ENCODE measurements around the gene CRYGN.

The CRYGN gene

DNA sequence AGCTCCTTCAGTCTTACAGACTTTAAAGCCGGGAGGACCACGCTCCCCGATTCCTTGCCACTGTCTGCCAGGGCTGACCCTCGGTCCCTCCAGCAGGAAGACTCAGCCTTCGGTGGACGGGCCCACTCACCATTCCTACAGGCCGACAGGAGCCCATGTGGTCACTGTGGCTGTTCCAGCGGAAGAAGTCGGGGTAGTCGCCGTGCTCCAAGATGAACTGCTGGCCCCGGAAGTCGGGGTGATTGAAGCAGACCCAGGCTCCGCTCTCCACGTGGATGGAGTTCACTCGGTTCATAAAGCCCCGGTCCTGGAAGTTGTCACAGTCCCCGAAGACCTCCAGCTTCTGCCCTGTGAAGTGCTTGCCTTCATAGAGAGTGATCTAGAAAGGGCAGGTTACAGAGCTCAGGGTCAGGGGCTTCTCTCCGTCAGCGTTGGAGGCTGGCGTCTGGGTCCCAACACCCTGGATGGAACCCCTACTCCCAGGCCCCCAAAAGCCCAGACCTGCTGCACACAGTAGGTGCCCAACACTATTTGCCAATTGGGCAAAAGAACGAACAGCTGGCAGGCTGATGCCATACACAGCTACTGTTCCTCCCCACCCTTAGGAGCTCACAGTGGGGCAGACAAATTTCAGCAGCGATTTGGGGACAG lies 1.9 kb downstream of the CRYGN start:
- no peak for DNase-seq

DNA sequence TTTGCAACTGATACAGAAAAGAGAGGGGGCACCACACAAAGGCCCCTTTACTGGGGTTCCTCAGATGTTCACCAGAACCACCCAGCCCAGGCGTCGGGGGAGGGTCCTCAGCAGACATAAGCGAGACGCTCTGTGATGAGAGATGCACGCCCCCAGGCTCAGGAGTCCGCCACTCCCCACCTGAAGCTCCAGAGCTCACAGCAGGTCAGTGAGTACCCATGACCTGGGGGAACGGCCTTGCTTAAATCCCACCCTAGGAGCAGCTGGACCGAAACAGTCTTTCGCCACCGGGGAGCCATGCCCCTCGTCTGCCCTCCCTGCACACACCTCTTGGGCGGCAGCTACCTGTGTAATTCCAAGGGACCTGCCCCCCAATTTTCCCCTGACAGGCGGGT lies 2.8 kb downstream of the CRYGN start:
- no peak for DNase-seq

DNA sequence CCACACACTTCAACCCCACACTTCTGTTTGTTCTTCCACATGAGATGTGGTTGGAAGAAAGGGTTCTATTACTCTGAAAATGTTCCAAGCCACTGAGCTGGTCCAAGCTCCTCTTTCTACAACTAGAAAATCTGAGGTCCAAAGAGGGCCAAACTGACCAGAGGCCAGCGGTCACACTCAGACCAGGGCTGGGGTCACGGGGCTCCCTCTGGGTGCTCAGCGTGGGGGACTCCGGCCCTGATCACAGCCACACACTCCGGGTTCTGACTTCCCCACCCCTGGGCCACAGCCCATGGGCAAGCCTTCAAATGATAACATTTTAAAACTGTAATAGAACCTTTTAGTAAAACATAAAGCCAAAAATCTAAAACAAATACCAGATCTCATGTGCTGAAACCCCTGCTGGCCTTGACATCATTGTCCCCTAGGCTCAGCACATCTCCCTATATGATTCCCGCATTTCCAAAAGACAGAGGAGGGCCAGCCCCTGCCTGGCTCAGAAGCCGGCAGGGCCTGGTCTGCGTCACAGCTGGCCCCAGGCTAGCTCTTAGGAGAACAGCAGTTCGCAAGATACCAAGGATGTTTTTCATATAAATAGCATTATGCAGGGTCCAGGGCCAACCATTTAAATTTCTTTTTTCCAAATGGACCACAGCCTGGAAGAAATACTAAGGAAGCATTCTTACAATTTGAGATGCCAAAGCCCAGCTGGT lies 3.3 kb downstream of the CRYGN start:
- DNase-seq: no peak

DNA sequence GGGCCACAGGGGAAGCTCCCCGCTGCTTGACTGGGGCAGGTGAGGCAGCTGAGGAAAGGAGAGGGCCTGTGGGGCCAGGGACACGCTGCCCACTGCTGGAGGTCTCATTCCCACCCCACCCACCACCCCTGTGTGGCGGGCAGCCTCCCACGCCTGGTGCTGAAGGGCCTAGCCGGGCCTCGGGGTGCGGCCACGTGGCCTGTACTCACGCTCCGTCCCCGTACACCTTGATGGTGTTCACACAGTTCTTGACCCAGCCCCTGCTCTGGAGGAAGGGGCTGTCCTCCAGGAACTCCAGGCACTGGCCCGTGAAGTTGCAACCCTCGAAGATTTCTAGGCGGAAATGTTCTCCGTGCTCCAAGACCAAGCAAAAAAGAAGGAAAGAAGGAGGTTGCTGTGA lies 4.0 kb downstream of the CRYGN start:
- DNase-seq: no peak

DNA sequence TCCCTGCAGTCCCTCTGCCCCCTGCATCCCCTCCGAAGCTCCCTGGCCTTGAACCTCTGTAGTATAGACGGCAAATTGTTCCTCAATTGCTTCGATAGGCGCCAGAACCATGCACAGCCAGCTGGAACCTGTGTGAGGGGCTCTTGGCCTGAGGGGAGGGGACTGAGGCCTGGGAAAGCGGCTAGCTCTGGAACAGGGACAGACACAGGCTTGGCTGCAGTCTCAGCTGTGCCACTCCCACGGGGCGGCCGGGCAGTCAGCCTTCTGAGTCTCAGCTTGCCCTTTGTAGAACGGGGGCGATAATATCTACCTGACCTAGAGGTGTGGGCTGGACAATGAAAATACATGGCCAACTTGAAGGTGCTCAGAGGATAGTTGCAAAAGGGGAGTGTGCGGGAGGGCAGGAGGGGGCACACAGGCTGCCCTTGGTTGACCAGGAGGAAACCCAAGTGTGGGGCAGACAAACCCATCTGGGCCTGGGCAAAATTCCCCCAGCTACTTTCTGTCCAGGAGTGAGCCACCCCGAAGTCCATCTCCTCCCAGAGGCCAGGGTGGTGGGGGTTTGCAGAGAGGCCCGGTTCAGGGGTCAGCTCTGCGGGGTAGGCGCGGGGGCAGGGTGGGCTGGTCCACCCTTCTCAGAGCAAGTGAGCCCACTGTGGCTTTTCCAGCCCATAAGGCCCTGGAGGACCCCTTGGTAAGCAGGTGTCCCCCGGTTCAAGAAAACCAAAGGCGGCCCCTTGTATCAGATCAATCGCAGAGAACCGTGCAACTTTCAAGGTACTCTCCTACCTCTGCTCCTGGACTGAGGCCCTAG lies 4.6 kb downstream of the CRYGN start:
- DNase-seq: no peak

DNA sequence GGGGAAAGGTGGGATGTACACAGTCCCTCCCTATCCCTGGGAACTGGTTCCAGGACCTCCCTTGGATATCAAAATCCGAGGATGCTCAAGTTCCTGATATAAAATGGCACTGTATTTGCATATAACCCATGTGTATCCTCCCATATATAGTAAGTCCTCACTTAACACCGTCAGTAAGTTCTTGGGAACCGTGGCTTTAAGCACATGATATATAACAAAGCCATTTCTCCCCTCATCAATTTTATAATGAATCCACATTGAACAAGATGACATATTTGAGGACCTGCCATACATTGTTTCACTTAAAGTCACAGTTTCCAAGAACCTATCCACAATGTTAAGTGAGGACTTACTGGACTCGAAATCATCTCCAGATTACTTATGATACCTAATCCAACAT lies 5.4 kb downstream of the CRYGN start:
- DNase-seq: no peak

DNA sequence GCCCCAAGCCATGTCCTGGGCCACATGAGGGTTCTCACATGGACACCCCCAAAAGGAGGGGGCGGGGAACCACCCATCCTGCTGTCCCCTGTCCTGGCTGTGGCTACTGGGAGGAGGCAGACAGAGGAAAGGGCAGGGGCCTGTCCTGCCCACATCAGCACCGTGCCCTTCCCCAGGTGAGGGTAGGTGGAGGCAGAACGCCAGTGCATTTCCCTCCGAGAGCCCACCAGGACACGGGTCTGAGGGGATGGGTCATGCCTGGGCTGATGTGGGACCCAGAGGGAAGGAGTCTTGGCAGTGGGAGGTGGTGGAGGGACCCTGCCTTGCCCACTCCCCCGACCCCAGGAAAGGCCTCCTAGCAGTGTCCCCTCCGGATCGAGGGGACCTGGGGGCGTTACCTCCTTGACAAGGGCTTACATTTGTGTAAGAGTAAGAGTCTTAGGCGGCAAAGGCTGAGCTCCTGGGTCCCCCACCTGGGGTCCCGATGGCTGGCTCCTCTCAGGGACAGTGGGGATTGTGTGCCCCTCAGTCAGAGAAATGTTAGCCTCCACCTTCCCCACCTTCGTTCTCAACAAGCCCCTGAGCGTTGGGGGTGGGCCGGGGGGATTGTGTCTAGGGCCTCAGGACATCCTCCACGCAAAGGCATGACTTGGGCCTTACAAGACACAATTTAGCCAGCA lies 6.1 kb downstream of the CRYGN start:
- no peak for DNase-seq

DNA sequence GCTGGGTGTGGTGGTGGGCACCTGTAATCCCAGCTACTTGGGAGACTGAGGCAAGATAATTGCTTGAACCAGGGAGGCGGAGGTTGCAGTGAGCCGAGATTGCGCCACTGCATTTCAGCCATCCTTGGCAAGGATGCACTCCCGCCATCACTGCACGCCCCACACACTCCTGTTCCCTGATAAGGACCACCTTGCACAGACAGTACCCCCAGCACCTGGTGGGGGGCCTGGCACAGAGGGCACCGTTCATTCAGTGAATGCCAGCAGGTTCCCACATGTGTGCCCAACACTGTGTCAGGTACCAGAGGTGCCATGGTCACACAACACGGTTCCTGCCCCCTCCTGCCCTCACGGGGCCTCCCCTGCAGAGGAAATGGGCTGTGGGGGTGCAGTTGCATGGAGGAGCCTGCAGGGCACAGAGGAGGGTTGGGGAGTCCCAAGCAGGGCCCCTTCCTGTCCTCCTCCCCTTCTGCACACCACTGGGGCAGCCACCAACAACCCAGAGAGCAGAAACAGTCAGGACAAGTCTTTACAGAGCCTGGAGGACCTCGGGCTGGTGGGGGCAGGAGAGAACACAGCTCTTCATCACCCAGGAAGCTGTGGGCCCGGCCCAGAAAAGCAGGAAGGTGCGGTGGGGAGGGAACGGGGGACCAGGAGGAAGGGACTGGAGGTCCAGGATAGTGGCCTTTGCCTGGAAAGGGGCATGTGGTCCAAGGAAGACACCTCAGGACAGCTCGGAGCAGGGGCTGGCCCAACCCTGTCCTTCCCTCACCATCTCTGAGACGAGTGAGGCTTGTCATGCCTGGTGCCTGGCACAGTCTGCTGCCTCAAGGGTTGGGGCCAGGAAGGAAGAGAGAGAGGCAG lies 7.1 kb downstream of the CRYGN start:
- DNase-seq: no peak

DNA sequence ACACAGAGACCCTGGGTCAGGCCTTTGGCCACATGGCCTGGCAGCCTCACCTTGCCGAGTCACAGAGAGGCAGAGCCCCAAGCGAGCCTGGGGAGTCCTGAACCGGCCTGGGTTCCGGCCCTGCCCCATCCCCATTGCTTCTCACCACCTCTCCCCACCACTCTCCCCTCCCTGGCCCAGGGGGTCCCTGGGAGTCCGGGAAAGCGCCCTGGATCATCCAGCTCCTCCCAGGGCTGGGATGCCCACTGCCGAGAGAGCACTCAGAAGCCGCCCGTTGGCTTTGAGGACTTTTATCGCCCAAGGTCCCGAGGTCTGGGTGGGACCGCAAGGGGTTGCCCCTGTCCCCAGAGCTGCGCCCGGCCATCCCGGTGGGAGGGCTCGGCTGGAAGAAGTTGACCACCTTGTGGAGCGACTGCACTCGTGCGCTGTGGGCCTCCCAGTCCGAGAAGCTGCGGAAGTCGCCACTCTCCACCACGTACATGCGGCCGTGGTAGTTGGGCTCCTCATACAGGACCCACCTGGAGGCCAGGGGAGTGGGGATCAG lies 8.1 kb downstream of the CRYGN start:
- DNase-seq: no peak

DNA sequence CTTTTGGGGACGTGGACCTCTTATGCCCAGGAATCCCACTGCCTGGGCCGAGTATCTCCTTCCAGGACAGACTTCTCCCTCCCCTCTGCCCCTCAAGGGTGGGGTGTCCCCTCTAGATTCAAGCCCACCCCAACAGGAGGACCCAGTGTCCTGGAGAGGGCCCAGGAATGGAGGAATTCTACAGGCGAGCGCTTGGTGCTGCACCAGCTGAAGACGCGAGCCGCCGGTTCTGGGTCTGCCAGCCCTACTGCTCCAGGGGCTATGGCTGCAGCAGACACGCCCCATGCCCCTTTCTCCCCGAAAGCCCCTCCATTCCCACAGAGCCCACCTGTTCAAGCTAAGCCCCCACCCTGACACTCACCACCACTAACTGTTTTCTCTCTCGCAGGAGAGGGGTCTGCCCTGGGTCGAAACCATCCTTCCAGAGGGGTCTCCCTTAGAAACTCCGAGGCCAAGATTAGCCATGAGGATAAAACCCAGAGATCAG lies 8.6 kb downstream of the CRYGN start:
- no peak for DNase-seq

DNA sequence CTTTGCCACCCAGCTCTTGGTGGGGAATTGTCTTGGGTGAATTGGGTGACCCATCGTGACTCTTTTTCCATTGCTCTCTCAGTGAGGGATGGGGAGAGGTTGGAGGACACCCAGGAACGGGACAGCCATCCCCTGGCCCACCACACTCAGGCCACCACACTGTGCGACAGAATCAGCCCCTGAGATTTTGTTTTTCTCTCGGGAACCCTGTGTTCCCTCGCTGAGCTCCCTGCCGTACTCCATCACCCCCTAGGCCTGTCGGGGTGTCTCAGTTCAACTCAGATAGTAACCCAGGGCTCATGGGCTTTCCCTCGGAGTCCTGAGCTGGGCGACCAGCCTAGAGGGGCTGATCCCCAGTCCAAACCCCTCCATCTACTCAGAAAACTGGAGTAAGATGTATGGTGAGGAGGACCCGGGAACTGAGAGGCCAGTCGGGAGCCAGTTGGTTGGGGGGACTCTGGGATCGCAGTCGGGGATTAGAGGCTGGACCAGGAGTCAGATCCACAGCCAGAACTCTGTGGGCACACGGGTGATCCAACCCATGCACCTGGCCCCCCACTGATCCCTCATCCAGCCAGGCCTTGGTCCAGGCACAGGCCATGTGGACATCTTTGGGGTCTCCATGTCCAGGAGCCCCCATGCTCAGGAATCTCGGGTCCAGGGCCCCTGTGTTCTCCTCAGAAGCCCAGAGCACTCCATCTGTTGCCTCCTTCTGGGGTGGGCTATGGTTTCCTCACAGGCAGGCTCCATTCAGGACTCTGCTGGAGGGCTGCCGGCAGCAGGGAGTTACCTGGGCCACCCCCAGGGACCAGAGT lies 9.3 kb downstream of the CRYGN start:
- no peak for DNase-seq

DNA sequence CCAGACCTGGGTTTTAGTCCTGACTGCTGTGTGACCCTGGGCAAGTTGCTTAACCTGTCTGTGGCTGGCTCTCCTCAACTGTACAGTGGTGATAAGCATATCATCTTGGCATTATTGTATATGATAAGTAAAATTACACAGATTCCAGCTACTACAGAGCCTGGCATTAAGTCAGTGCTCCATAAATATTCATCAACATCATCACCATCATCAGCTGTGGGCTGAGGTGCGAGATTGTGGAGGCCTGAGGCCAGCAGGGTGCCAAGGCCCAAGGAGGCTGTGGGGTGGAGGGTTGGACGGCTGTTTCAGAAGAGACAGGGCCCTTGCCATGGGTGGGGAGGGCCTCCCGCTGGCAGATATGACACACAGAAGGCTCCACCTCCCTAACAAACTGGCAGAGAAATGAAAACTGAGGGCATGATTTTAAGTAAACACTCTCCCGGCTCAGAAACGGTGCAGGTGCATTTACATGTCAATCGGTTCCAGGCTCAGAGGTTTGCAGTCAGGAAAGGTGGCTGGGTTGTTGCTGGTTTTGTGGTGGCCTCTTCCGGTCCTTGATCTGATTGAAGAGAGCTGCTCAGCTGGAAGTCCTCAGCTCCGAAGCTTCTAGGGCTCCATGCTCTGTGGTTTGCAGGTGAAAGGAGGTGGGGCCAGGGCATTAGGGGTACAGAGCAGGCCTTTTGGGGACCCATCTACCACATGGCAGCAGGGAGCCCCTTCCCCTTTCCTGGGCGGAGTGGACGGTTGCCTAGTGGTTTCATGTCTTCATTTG lies 10.2 kb downstream of the CRYGN start:
- DNase-seq: peak; percentile 38

DNA sequence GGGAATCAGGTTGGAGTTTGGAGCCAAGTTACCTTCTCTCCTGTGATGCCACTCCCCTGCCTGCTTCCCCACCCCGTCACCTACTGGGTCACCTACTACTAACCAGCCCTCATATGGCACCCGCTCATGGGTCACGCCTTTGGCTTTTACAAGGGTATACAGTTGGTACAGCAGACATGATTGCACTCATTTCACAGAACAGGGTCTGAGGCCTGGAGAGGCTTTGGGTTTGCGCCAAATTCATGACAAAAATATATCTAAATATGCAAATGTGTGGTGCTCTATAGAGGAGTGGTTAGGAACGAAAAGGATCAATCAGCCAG lies 10.7 kb downstream of the CRYGN start:
- DNase-seq: no peak

DNA sequence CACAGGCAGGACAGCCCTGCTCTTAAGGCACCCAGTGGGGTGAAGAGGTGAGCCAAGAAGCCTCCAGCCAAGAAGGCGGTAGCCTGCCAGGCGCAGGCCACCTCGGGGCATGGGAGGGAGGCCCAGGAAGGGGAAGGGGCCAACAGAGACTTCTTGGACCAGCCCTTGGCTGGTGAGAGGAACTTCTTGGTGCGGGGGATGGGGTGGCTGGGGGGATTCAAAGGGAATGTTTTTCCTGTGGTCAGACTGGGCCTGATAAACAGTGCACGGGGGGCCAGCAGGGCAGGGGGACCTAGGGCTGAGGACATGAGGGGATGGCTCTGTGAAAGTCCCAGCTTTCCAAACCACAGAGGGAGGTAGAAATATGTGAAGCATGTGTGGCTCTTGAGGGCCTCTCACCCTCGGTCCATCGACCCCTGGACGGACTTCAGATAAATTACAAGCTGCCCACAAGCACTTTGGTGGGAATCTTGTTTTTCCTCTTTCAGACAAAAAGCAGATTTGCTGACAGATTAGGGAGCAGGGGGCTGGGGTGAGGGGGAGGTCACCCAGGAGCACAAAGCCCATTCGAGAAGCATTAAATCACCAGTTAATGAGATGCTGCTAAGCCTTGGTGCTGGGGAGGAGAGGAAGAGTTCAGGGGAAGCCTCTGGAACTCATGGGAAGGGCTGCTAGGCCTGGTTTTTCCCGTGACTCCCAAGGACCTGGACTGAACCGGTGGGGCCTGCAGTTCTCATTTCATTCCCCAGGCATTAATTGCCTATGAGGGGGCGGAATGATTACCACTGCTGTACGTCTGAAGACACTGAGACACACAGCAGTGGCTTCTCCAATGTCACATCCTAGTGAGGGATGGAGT lies 11.3 kb downstream of the CRYGN start:
- DNase-seq: no peak

DNA sequence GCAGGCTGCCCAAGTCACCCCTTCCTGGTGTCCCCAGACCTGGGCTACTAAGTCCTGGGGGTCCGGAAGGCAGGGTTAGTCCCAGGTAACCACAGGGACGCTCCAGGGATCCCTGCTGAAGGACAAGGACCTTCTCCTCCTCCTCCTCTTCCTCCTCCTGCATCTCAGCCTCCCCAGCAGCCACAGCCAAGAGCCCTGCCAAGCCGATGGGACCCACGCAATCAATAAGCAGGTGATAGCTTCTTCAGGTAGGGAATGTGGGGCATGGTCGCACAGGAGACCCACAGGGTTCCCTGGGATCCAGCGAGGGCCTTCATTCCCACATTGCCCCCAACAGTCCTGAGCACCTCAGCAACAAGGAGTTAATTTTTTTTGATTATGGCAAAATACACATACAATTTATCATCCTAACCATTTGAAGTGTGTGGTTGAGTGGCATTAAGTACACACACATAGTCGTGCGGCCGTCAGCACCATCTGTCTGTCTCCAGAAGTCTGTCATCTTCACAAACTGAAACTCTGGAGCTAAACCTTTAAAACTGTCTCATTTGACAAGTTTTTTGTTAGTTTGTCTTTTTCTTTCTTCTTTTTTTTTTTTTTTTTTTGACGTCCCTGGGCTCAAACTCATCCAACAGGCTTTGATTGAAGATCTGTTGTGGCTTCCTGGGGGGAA lies 12.1 kb downstream of the CRYGN start:
- DNase-seq: no peak

DNA sequence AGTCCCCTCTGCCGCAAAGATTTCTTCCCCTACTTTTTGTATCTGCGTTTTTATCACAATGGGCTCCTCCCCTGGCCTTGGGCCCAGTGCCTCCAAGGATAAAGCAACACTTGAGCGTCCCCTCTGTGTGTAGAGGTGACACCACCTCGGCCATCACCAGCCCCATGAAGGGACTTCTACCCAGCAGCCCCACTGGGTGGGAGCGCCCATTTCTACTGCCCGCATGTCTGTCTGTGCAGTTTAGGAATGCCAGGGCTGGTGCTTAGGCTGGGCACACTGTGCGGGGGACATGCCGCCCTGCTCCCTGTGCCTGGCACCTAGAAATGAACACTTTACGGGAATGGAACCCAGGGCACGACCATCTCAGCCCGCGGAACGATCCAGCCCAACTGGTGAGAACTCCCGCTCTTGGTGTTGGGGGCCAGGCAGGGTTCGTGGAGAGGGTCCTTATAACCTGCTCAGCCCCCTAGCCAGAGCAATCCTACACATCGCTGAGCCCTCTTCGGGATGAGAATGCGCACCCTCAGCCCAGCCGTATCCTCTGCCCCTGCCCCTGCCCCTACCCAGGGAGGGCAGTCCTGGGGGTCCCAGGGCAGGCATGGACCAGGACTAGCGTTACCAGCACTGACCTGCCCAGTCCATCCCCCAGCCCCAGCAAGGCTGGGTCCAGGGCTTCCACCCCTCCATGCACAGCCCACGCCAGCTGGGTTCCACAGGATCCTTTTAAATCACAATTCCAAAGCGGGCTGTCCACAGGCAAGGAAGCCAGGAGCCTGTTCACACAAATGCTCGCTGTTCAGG lies 12.8 kb downstream of the CRYGN start:
- no peak for DNase-seq

DNA sequence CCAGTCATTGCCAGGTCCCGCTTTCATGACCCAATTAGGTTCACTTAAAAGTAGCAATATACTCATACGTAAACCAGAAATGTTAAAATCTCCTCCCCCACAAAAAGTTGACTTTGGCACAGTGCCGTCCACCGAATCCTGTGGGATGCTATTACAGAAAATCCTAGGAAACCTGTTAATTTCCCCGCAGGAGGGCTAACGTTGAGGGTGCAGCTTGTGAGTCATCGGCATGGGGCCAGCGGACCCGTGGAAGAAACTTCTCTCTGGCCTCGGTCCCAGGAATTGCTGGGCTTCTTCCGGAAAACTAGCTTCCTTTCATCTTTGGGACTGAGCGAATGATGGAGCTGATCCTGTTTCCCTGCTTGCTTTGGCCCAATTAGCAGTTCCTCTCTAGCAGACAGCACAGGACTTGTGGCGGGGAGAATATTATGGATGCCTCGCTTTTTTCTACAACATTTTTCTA lies 13.5 kb downstream of the CRYGN start:
- DNase-seq: no peak
